CD4-positive, CD25-positive, alpha-beta regulatory T cell (primary cell): ENCODE measurements around the gene TRMT10B. TPM values are rescaled to one million over a fixed set of nuclear protein-coding genes. Genes with fewer than 3 reads are reported as not detected.
A peak's percentile ranks its signal among the peaks of the same experiment; 100 is the strongest.
"Not testable (repeated sequence)": the region's sequence is repeated elsewhere in the genome, so short reads cannot be mapped to it uniquely, and the experiment has no call there.

ENCODE experiments used
- ATAC-seq, 2 donors: fragments of 150-1000 bp; cut with Tn5 transposase; one replicate each; pipeline ENCODE4 v1.10.0; 2021; ENCODE audit warnings: low read depth in 2 of 2, moderate number of reproducible peaks in 2 of 2, moderate library complexity in 1 of 2
- DNase-seq, 3 donors: peaks; one replicate each; pipeline versions ENCODE4 v3.0.0 to v3.0.0-alpha.2; 2012 to 2022; ENCODE audit warnings: mixed read lengths in 1 of 3
- H3K27ac ChIP-seq: one replicate; pipeline ENCODE4 v1.7.0; 2013; ENCODE audit warnings: mild to moderate bottlenecking, low read length; ENCODE audit not compliant: insufficient read depth, poor library complexity, severe bottlenecking
- H3K27me3 ChIP-seq: one replicate; pipeline ENCODE4 v1.7.0; 2013; ENCODE audit warnings: low read length; ENCODE audit not compliant: control insufficient read depth, insufficient read depth
- H3K36me3 ChIP-seq: one replicate; pipeline ENCODE4 v1.7.0; 2013; ENCODE audit warnings: mild to moderate bottlenecking, low read length, moderate library complexity; ENCODE audit not compliant: control insufficient read depth, insufficient read depth
- H3K4me1 ChIP-seq: 2 replicates; pipeline ENCODE4 v1.7.0; 2013; ENCODE audit warnings: mild to moderate bottlenecking, low read length; ENCODE audit not compliant: insufficient read depth, control insufficient read depth, poor library complexity, severe bottlenecking
- H3K4me3 ChIP-seq: one replicate; pipeline ENCODE4 v1.7.0; 2013; ENCODE audit warnings: low read depth, mild to moderate bottlenecking, low read length, moderate library complexity
- H3K9me3 ChIP-seq, 2 experiments: 1 replicate in 1 of 2; 2 replicates in 1 of 2; pipeline ENCODE4 v1.7.0; 2013; ENCODE audit warnings: low read length in 2 of 2, mild to moderate bottlenecking in 1 of 2, moderate library complexity in 1 of 2; ENCODE audit not compliant: control insufficient read depth in 2 of 2
- H3K27ac Mint-ChIP-seq, 3 donors: one replicate each; pipeline ENCODE4 v1.8.0; 2020 to 2022; ENCODE audit warnings: mild to moderate bottlenecking in 3 of 3, mixed read lengths in 3 of 3, moderate library complexity in 2 of 3
- H3K27me3 Mint-ChIP-seq: one replicate; pipeline ENCODE4 v1.8.0; 2022; ENCODE audit warnings: mild to moderate bottlenecking, mixed read lengths
- H3K36me3 Mint-ChIP-seq: one replicate; pipeline ENCODE4 v1.8.0; 2020; ENCODE audit warnings: mixed read lengths
- H3K4me1 Mint-ChIP-seq, 4 donors: one replicate each; pipeline ENCODE4 v1.8.0; 2020 to 2022; ENCODE audit warnings: mixed read lengths in 4 of 4, mild to moderate bottlenecking in 1 of 4
- H3K4me3 Mint-ChIP-seq, 4 donors: one replicate each; pipeline ENCODE4 v1.8.0; 2020 to 2022; ENCODE audit warnings: mild to moderate bottlenecking in 4 of 4, mixed read lengths in 4 of 4, moderate library complexity in 3 of 4
- H3K9me3 Mint-ChIP-seq, 7 donors: one replicate each; pipeline ENCODE4 v1.8.0; 2020 to 2022; ENCODE audit warnings: mixed read lengths in 7 of 7, mild to moderate bottlenecking in 3 of 7, moderate library complexity in 2 of 7
- polyA plus RNA-seq, 4 donors: library from polyadenylated mRNA; unstranded; fragments of 300-500 nt; fragmentation: Illumina TruSeq; gene quantifications; one replicate each; pipeline ENCODE4 v1.2.3, GENCODE V29; 2021
- total RNA-seq: library from RNA; stranded (reverse); gene quantifications from one replicate; pipeline ENCODE4 v1.2.3, GENCODE V29; 2022

The TRMT10B gene
- total and polyA plus RNA-seq, 5 donors from 2014 or later, result 10.7 to 16.2 (median 12.5) TPM

GRCh38 chr9:37820142-37820541 is 66.5 kb downstream of the TRMT10B start:
- H3K4me3 Mint-ChIP-seq, result no peak overlapping the region
- peaks cover 0 to 7% (median 0%) of the 10 kb centered on the region in 7 donors for H3K9me3 Mint-ChIP-seq

GRCh38 chr9:37825174-37825573 is 71.6 kb downstream of the TRMT10B start:
- not testable (repeated sequence) for H3K27me3 Mint-ChIP-seq, H3K27me3 ChIP-seq, H3K4me1 ChIP-seq, H3K4me3 Mint-ChIP-seq, H3K27ac ChIP-seq, H3K4me3 ChIP-seq, H3K9me3 ChIP-seq, ATAC-seq, H3K27ac Mint-ChIP-seq, DNase-seq, H3K9me3 Mint-ChIP-seq
- peaks cover 0 to 10% (median 7%) of the 10 kb centered on the region in 4 donors for H3K4me1 Mint-ChIP-seq
- H3K36me3 ChIP-seq, result peaks cover 44% of the 10 kb centered on the region
- peaks cover 66% of the 10 kb centered on the region for H3K36me3 Mint-ChIP-seq

More at GRCh38 chr9:37820142-37820541, 66.5 kb downstream of the TRMT10B start:
- no peaks in the 10 kb centered on the region for H3K27me3 Mint-ChIP-seq
- DNase-seq (no peak), ATAC-seq (no peak)
- H3K27ac Mint-ChIP-seq, result no peak overlapping the region
- no peak overlapping the region for H3K4me3 ChIP-seq
- H3K4me1 Mint-ChIP-seq, result peaks cover 0 to 14% (median 6%) of the 10 kb centered on the region in 4 donors
- H3K27me3 ChIP-seq, result no peaks in the 10 kb centered on the region
- H3K36me3 Mint-ChIP-seq, result peaks cover 42% of the 10 kb centered on the region
- H3K4me1 ChIP-seq, result no peaks in the 10 kb centered on the region
- no peaks in the 10 kb centered on the region for H3K9me3 ChIP-seq
- H3K36me3 ChIP-seq, result peaks cover 24% of the 10 kb centered on the region
- no peak overlapping the region for H3K27ac ChIP-seq

- Histone ChIP-seq H3K4me1 (no peaks in the 10 kb centered on the region), H3K9me3 (no peaks in the 10 kb centered on the region), H3K36me3 (peaks cover 37% of the 10 kb centered on the region), H3K27me3 (no peaks in the 10 kb centered on the region), H3K4me3 (no peak overlapping the region), H3K27ac (no peak overlapping the region)
- Mint-ChIP-seq H3K27me3 (no peaks in the 10 kb centered on the region), H3K9me3 (peaks cover 0 to 7% (median 0%) of the 10 kb centered on the region in 7 donors), H3K36me3 (peaks cover 46% of the 10 kb centered on the region), H3K4me1 (peaks cover 0 to 10% (median 7%) of the 10 kb centered on the region in 4 donors), H3K4me3 (no peak overlapping the region), H3K27ac (peak overlapping the region in 1 of 3 donors; percentile 58)
- no peak for ATAC-seq
- no peak for DNase-seq
These were observed 74.0 kb downstream of the TRMT10B start for GRCh38 chr9:37827483-37828165.

Other genes starting within 250 kb of the TRMT10B start
- 2.4 TPM for gene FBXO10, start 177.4 kb upstream of the TRMT10B start, total RNA-seq
- 1 to 10 TPM in 1 of 4 donors, under 1 TPM in 3; 0.40 to 1.0 (median 0.68) TPM for gene FBXO10, start 177.4 kb upstream of the TRMT10B start, polyA plus RNA-seq
- 31.9 TPM for gene TOMM5, start 161.2 kb upstream of the TRMT10B start, total RNA-seq
- gene TOMM5, start 161.2 kb upstream of the TRMT10B start, polyA plus RNA-seq, result 100 to 1,000 TPM; 146 to 198 (median 168) TPM
- gene FRMPD1, start 102.9 kb upstream of the TRMT10B start, total RNA-seq, result not detected
- not detected for gene FRMPD1, start 102.9 kb upstream of the TRMT10B start, polyA plus RNA-seq
- gene EXOSC3, start 31.3 kb downstream of the TRMT10B start, total RNA-seq, result 38.2 TPM
- 10 to 100 TPM; 28.0 to 38.5 (median 35.8) TPM for gene EXOSC3, start 31.3 kb downstream of the TRMT10B start, polyA plus RNA-seq
- gene DCAF10, start 47.0 kb downstream of the TRMT10B start, total RNA-seq, result 10.7 TPM
- gene DCAF10, start 47.0 kb downstream of the TRMT10B start, polyA plus RNA-seq, result 10 to 100 TPM; 22.6 to 30.5 (median 26.7) TPM
- gene SLC25A51, start 150.3 kb downstream of the TRMT10B start, total RNA-seq, result 25.3 TPM
- 10 to 100 TPM; 11.2 to 13.5 (median 12.4) TPM for gene SLC25A51, start 150.3 kb downstream of the TRMT10B start, polyA plus RNA-seq